HG02938 (cell line): Measurements from ENCODE around the gene IP6K2.

Source experiments
- ATAC-seq: cut with Tn5 transposase; IDR thresholded peaks from one replicate; pipeline ENCODE4 v1.9.1; 2021; ENCODE audit warnings: mild to moderate bottlenecking, moderate library complexity; ENCODE audit not compliant: unreplicated experiment

Gene IP6K2

DNA sequence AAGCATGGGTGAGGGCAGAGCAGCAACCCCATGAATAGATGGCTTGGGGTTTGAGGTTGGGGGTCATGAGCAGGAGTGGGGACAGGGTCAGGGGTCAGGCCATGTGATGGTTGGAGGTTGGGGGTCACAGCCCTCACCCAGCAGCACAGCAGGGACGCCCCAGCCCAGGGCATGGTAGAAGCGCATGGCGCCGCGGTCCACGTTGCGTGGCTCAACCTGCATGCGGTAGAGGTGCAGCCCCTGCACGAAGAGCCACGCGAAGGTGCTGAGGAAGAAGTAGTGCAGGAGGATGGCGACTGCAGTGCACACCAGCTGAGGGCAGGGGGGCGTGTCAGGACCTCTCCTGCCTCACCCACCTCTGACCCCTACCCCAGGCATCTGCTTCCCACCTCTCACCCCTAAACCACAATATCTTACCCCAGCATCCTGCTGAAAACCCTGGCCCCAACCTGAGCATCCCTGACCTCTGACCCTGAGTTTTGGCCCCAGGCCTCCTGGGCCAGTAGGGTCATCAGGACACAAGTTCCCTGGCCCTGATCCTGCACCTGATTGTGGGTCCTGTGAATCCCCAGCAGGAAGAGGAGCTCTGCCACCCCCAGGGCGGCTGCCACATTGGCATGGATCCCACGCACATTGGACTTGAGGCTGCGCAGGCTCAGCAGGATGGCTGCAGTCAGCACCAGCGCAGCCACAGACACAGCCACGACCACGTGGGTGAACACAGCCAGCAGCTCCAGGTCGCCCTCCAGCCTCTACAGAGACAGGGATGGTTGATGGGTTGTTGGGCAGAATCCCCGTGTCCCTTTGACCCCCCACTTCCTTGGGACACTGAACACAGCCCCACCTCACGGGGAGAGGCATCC is 71.9 kb downstream of the IP6K2 start:
- ATAC-seq, result no peak

DNA sequence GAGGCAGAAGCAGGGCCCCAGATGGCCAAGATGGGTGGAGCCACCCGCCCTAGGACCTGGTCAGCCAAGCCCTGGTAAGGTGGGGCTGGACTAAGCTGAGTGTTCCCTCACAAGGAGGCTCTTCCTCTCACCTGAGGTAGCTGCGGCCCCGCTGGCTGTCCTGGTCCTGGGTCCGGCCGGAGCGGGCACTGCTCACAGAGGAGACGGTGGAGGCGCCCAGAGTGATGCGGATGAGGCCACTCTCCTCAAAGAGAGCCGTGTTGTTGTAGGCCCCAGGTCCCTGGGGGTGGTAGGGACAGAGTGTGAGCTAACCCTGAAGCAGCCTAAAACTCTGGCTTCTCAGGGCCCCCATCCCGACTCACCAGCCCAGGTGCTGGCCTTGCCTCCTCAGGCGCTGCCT is 74.4 kb downstream of the IP6K2 start:
- ATAC-seq, result no peak

- no peak for ATAC-seq
These were observed 75.6 kb downstream of the IP6K2 start for GRCh38 chr3:48641396-48641795.

GRCh38 chr3:48639944-48640606 is 76.9 kb downstream of the IP6K2 start:
- ATAC-seq, result no peak
